NCI-H2196 (cell line): ENCODE data around the gene CTTNBP2NL.
"Not testable (repeated sequence)": the region's sequence is repeated elsewhere in the genome, so short reads cannot be mapped to it uniquely, and the experiment has no call there.

Source experiments
- DNase-seq: peaks from one replicate; lab custom pipeline; 2025; ENCODE audit not compliant: unreplicated experiment; lab: John Stamatoyannopoulos, UW

The CTTNBP2NL gene

GRCh38 chr1:112386731-112387346, 9.2 kb upstream of the CTTNBP2NL start:
- DNase-seq: no peak

GRCh38 chr1:112387807-112388206, 8.2 kb upstream of the CTTNBP2NL start:
- DNase-seq: no peak

GRCh38 chr1:112388436-112388835, 7.6 kb upstream of the CTTNBP2NL start:
- no peak for DNase-seq

- no peak for DNase-seq
These were observed 6.3 kb upstream of the CTTNBP2NL start for GRCh38 chr1:112389689-112390088.

GRCh38 chr1:112390335-112390734, 5.7 kb upstream of the CTTNBP2NL start:
- not testable (repeated sequence) for DNase-seq

- peak; percentile 94 for DNase-seq
These were observed 5.0 kb upstream of the CTTNBP2NL start for GRCh38 chr1:112390775-112391602.

- no peak for DNase-seq
These were observed 4.4 kb upstream of the CTTNBP2NL start for GRCh38 chr1:112391603-112391940.

GRCh38 chr1:112393631-112393974, 2.4 kb upstream of the CTTNBP2NL start:
- no peak for DNase-seq

- DNase-seq: no peak
These were observed 1.3 kb upstream of the CTTNBP2NL start for GRCh38 chr1:112394743-112395062.

GRCh38 chr1:112395256-112395820, 676 bp upstream of the CTTNBP2NL start:
- DNase-seq: no peak

- DNase-seq: no peak
These were observed 848 bp downstream of the CTTNBP2NL start for GRCh38 chr1:112396653-112397471.

- DNase-seq: no peak
These were observed 1.8 kb downstream of the CTTNBP2NL start for GRCh38 chr1:112397841-112398240.

GRCh38 chr1:112399456-112399855, 3.4 kb downstream of the CTTNBP2NL start:
- DNase-seq: no peak

GRCh38 chr1:112400706-112401105, 4.7 kb downstream of the CTTNBP2NL start:
- DNase-seq: not testable (repeated sequence)

GRCh38 chr1:112402682-112403643, 6.9 kb downstream of the CTTNBP2NL start:
- no peak for DNase-seq

- DNase-seq: no peak
These were observed 10.8 kb downstream of the CTTNBP2NL start for GRCh38 chr1:112406771-112407170.

- no peak for DNase-seq
These were observed 13.4 kb downstream of the CTTNBP2NL start for GRCh38 chr1:112409414-112409813.

GRCh38 chr1:112410673-112411072, 14.7 kb downstream of the CTTNBP2NL start:
- no peak for DNase-seq

GRCh38 chr1:112417271-112417670, 21.3 kb downstream of the CTTNBP2NL start:
- DNase-seq: no peak

GRCh38 chr1:112418099-112418892, 22.3 kb downstream of the CTTNBP2NL start:
- DNase-seq: no peak
